ENCODE results near the gene LEFTY2. TPM values are rescaled to one million over a fixed set of nuclear protein-coding genes. Genes with fewer than 3 reads are reported as not detected.

LEFTY2 gene
- total and polyA plus RNA-seq, 9 of the 15 experiments (the other 6 are each of a cell fraction or from before 2014, with no cell fraction given): 0.04 to 0.14 TPM; not detected in 7

- no peak for FAIRE-seq
- peaks cover 13 to 18% of the 10 kb centered on the region in 2 experiments; a peak in 4 of 5 replicates for H3K4me1 ChIP-seq (replicated peaks in 1 of 2; ENCODE audit: control insufficient read depth in 2 of 2, insufficient read depth in 2 of 2, low read length in 2 of 2)
- no peak overlapping the region for H3K27ac ChIP-seq (ENCODE audit: extremely low read depth, low read depth, low read length)
- in situ Hi-C loops (cut with MboI): no loop called here
- POLR2A ChIA-PET: interaction anchor here (1.0 to 1.3 kb wide), 2 partner anchors 17 to 26 kb away, joined by 3 read pairs; no protein-coding TSS in a partner anchor
- CTCF ChIA-PET (ENCODE audit: low intra/inter-chr PET ratio): no interaction called here
- H3K9me3 ChIP-seq (replicated peaks; ENCODE audit: control insufficient read depth, insufficient read depth, low read depth, low read length): no peaks in the 10 kb centered on the region
- no peaks in the 10 kb centered on the region for H4K20me1 ChIP-seq (replicated peaks; ENCODE audit: control insufficient read depth, insufficient read depth, low read length)
- no peaks in the 10 kb centered on the region for H3K9me1 ChIP-seq (ENCODE audit: control insufficient read depth, insufficient read depth, low read length)
- no peak overlapping the region for H2AFZ ChIP-seq (ENCODE audit: low read depth, low read length)
- no peaks in the 10 kb centered on the region for H3K27me3 ChIP-seq (ENCODE audit: control insufficient read depth in 2 of 2, insufficient read depth in 2 of 2, low read length in 2 of 2)
- DNase-seq (ENCODE audit: extremely low read depth in 1 of 4, low spot score in 3 of 4): peak in 3 of 4 experiments; percentile 10 to 16 (median 14)
- BruUV-seq (replicated peaks): no TSS peak
- intact Hi-C loops (cut with micrococcal nuclease): no loop called here
- H3K4me3 ChIP-seq: no peak overlapping the region
- H3K9ac ChIP-seq (ENCODE audit: insufficient read depth in 1 of 2, low read depth in 2 of 2, low read length in 2 of 2): no peak overlapping the region
- no peak for TF ChIP-seq ZNF217 (CRISPR knock-in tag; IDR thresholded peaks at IDR 0.05)
- TF ChIP-seq ETV1 (tag; conservative IDR thresholded peaks at IDR 0.05; ENCODE audit: low read depth): no peak
- TF ChIP-seq GATAD2B (IDR thresholded peaks at IDR 0.05; ENCODE audit: borderline replicate concordance): no peak
- TF ChIP-seq, protein P1, sequence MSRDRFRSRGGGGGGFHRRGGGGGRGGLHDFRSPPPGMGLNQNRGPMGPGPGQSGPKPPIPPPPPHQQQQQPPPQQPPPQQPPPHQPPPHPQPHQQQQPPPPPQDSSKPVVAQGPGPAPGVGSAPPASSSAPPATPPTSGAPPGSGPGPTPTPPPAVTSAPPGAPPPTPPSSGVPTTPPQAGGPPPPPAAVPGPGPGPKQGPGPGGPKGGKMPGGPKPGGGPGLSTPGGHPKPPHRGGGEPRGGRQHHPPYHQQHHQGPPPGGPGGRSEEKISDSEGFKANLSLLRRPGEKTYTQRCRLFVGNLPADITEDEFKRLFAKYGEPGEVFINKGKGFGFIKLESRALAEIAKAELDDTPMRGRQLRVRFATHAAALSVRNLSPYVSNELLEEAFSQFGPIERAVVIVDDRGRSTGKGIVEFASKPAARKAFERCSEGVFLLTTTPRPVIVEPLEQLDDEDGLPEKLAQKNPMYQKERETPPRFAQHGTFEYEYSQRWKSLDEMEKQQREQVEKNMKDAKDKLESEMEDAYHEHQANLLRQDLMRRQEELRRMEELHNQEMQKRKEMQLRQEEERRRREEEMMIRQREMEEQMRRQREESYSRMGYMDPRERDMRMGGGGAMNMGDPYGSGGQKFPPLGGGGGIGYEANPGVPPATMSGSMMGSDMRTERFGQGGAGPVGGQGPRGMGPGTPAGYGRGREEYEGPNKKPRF (IDR thresholded peaks at IDR 0.05; ENCODE audit: low read depth, low read length): no peak
- TF ChIP-seq, protein P2, sequence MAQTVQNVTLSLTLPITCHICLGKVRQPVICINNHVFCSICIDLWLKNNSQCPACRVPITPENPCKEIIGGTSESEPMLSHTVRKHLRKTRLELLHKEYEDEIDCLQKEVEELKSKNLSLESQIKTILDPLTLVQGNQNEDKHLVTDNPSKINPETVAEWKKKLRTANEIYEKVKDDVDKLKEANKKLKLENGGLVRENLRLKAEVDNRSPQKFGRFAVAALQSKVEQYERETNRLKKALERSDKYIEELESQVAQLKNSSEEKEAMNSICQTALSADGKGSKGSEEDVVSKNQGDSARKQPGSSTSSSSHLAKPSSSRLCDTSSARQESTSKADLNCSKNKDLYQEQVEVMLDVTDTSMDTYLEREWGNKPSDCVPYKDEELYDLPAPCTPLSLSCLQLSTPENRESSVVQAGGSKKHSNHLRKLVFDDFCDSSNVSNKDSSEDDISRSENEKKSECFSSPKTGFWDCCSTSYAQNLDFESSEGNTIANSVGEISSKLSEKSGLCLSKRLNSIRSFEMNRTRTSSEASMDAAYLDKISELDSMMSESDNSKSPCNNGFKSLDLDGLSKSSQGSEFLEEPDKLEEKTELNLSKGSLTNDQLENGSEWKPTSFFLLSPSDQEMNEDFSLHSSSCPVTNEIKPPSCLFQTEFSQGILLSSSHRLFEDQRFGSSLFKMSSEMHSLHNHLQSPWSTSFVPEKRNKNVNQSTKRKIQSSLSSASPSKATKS (CRISPR knock-in tag; IDR thresholded peaks at IDR 0.05): no peak
- TF ChIP-seq ARID1B (IDR thresholded peaks at IDR 0.05): no peak
- no peak for TF ChIP-seq TEAD4 (IDR thresholded peaks at IDR 0.05; ENCODE audit: low read length)
- TF ChIP-seq TEAD4 (CRISPR knock-in tag; IDR thresholded peaks at IDR 0.05; ENCODE audit: borderline replicate concordance): no peak
- H3K79me2 ChIP-seq (ENCODE audit: control insufficient read depth, insufficient read depth, low read length): no peaks in the 10 kb centered on the region
- ATAC-seq: no peak
- H3K4me2 ChIP-seq (ENCODE audit: insufficient read depth, low read length): no peak overlapping the region
- H3K36me3 ChIP-seq (ENCODE audit: control insufficient read depth, insufficient read depth, low read length): no peaks in the 10 kb centered on the region
- WGBS (ENCODE audit: insufficient coverage, low coverage, missing lambda C conversion rate): 86% methylated on average over 2 of the region's 2 CpGs
Observed at GRCh38 chr1:225944387-225944786, 3.4 kb upstream of the LEFTY2 start.
